ENCODE data around the gene KRT72.

DNA sequence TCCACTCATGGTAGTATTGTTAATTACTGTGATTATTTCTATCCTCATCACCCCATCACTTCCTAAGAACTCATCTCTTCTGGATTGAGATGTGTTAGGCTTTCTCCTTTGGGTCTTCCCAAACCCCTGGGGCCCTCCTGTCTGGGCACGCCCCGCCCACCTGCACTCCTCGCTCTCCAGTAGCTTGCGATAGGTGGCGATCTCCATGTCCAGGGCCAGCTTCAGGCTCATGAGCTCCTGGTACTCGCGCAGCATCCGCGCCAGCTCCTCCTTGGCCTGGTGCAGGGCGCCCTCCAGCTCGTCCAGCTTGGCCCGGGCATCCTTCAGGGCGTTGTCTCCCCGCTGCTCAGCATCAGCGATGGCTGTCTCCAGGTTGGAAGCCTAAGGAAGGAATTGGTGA lies 55.1 kb downstream of the KRT72 start:
- TF ChIP-seq, protein P1, sequence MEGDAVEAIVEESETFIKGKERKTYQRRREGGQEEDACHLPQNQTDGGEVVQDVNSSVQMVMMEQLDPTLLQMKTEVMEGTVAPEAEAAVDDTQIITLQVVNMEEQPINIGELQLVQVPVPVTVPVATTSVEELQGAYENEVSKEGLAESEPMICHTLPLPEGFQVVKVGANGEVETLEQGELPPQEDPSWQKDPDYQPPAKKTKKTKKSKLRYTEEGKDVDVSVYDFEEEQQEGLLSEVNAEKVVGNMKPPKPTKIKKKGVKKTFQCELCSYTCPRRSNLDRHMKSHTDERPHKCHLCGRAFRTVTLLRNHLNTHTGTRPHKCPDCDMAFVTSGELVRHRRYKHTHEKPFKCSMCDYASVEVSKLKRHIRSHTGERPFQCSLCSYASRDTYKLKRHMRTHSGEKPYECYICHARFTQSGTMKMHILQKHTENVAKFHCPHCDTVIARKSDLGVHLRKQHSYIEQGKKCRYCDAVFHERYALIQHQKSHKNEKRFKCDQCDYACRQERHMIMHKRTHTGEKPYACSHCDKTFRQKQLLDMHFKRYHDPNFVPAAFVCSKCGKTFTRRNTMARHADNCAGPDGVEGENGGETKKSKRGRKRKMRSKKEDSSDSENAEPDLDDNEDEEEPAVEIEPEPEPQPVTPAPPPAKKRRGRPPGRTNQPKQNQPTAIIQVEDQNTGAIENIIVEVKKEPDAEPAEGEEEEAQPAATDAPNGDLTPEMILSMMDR (IDR thresholded peaks at IDR 0.05; ENCODE audit: poor library complexity): no peak
- no peak for TF ChIP-seq EZH2 (IDR thresholded peaks at IDR 0.05; ENCODE audit: borderline replicate concordance)

Measured in hepatocyte (in vitro differentiated cells).